ENCODE results near the gene ARHGAP8.
"Not testable (repeated sequence)": the region's sequence is repeated elsewhere in the genome, so short reads cannot be mapped to it uniquely, and the experiment has no call there.

ARHGAP8 gene

GRCh38 chr22:44731357-44731970, 20.9 kb upstream of the ARHGAP8 start:
- H3K4me3 Mint-ChIP-seq, result no peak overlapping the region
- H3K36me3 Mint-ChIP-seq (ENCODE audit: low read depth), result peaks cover 7% of the 10 kb centered on the region
- H3K27ac Mint-ChIP-seq, result no peak overlapping the region
- peaks cover 10% of the 10 kb centered on the region for H3K4me1 Mint-ChIP-seq (ENCODE audit: low read depth)
- no peaks in the 10 kb centered on the region for H3K27me3 Mint-ChIP-seq
- H3K9me3 Mint-ChIP-seq, result peaks cover 4% of the 10 kb centered on the region

DNA sequence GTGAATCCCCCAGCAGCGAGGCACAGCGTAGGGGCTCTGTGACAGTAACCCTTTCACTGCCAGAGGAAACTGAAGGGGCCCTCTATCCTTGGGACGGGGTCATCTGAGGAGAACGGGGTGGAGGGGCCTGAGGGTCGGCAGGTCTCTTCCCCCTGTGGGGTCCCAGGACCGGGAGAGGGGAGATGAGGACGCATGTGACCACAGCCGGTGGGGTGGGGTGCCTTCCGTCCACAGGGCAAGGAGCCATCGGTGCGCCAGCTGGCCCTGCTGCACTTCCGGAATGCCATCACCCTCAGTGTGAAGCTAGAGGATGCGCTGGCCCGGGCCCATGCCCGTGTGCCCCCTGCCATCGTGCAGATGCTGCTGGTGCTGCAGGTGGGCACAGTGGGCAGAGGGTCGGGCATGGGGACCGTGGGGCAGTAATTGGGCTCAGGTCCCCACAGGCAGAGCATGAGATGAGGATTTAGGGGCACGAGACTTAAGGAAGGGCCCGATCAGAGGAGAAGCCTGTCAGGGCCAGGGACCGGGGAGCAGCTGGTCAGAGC, 20.3 kb upstream of the ARHGAP8 start:
- Mint-ChIP-seq H3K4me1 (ENCODE audit: low read depth) (peaks cover 10% of the 10 kb centered on the region), H3K9me3 (peaks cover 4% of the 10 kb centered on the region), H3K36me3 (ENCODE audit: low read depth) (peaks cover 7% of the 10 kb centered on the region), H3K4me3 (no peak overlapping the region), H3K27me3 (no peaks in the 10 kb centered on the region), H3K27ac (no peak overlapping the region)

DNA sequence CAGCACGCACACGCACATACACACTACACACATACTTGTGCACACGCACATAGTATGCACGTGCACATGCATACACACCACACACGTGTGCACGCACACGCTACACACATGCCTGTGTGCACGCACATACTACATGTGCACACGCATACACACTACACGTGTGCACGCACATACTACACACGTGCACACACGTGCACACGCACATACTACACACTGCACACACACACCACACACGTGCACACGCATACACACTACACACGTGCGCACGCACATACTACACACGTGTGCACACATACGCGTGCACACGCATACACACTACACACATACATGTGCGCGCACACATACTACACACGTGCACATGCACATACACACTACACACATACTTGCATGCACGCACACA, 19.7 kb upstream of the ARHGAP8 start:
- H3K4me3 Mint-ChIP-seq, result no peak overlapping the region
- no peaks in the 10 kb centered on the region for H3K27me3 Mint-ChIP-seq
- H3K4me1 Mint-ChIP-seq (ENCODE audit: low read depth), result peaks cover 10% of the 10 kb centered on the region
- no peak overlapping the region for H3K27ac Mint-ChIP-seq
- peaks cover 7% of the 10 kb centered on the region for H3K36me3 Mint-ChIP-seq (ENCODE audit: low read depth)
- peaks cover 4% of the 10 kb centered on the region for H3K9me3 Mint-ChIP-seq

GRCh38 chr22:44733426-44734106, 18.8 kb upstream of the ARHGAP8 start:
- H3K4me3 Mint-ChIP-seq, result no peak overlapping the region
- peaks cover 4% of the 10 kb centered on the region for H3K9me3 Mint-ChIP-seq
- no peak overlapping the region for H3K27ac Mint-ChIP-seq
- peaks cover 6% of the 10 kb centered on the region for H3K4me1 Mint-ChIP-seq (ENCODE audit: low read depth)
- peaks cover 7% of the 10 kb centered on the region for H3K36me3 Mint-ChIP-seq (ENCODE audit: low read depth)
- H3K27me3 Mint-ChIP-seq, result no peaks in the 10 kb centered on the region

GRCh38 chr22:44734278-44734677, 18.1 kb upstream of the ARHGAP8 start:
- peaks cover 4% of the 10 kb centered on the region for H3K9me3 Mint-ChIP-seq
- peaks cover 3% of the 10 kb centered on the region for H3K4me1 Mint-ChIP-seq (ENCODE audit: low read depth)

DNA sequence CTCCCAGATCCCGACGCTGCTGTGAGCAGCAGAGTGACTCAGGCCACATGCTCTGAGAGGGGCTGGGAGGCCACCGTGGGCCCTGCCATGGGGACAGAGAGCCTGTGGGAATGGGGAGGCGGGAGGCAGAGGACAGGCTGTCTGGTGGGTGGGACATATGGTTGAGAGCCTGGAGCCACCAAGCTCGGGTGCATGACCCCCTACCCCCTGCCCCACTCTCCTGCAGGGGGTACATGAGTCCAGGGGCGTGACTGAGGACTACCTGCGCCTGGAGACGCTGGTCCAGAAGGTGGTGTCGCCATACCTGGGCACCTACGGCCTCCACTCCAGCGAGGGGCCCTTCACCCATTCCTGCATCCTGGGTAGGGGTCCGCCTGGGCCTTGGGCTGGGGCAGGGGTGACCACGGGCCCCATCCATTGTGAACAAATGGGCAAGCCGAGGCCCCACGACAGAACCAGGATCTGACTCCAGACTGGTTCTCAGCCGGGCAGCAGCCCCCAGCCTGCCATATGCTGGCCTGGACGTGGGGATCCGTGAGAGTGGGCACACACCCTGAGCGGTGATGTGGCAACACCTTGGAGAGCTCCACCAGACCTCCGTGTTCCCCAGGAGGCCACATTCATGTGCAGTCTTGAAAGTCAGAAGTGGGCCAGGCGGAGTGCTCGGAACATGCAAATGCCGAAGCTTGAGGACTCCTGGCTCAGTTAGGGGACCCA, 17.4 kb upstream of the ARHGAP8 start:
- peaks cover 7% of the 10 kb centered on the region for H3K36me3 Mint-ChIP-seq (ENCODE audit: low read depth)
- H3K27ac Mint-ChIP-seq, result no peak overlapping the region
- peaks cover 4% of the 10 kb centered on the region for H3K9me3 Mint-ChIP-seq
- H3K27me3 Mint-ChIP-seq, result no peaks in the 10 kb centered on the region
- H3K4me1 Mint-ChIP-seq (ENCODE audit: low read depth), result no peaks in the 10 kb centered on the region
- H3K4me3 Mint-ChIP-seq, result no peak overlapping the region

More at GRCh38 chr22:44734278-44734677, 18.1 kb upstream of the ARHGAP8 start:
- Mint-ChIP-seq H3K4me3 (no peak overlapping the region), H3K27me3 (no peaks in the 10 kb centered on the region), H3K36me3 (ENCODE audit: low read depth) (peaks cover 7% of the 10 kb centered on the region), H3K27ac (no peak overlapping the region)

DNA sequence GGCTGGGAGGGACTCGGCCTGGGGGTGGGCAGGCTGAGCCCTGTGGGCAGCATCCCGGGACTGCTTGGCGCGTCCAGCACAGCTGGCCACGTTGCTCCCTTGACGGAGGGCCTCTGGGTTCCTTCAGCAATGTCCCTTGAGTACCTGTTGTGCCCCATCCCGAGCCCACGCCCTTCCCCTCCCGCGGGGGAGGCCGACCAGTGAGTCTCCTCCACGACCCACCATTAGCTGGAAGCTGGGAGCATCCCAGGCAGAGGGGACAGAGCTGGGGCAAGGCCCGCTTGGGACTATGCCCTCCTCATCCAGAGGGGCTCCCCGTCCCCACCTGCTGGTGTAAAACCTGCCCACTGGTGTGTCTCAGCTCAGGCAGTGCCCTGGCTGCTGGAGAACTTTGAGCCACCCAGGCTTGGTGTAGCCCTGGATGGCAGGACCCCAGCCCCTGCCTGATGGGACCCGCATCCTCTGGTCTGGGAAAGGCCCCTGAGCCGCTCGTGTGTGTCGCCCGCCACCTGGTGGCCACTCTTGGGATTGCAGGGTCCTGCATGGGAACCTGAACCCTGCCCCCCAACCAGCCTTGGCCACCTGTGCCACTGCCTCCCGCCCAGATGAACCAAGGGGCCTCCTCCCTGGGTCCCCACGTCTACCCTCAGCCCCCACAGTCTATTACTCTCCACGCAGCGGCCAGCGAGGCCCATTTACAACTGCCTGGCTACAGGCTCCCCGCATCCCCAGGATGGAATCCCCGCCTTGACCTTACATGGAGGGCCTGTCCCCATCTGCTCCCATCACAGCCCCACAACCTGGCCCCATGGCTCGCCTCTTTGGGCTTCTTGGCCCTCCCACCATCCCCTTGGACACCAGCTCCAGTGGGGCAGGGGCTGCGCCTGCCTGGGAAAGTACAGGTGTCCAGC, 16.6 kb upstream of the ARHGAP8 start:
- H3K4me1 Mint-ChIP-seq (ENCODE audit: low read depth), result no peaks in the 10 kb centered on the region
- H3K9me3 Mint-ChIP-seq, result peaks cover 4% of the 10 kb centered on the region
- H3K4me3 Mint-ChIP-seq, result no peak overlapping the region
- H3K36me3 Mint-ChIP-seq (ENCODE audit: low read depth), result peaks cover 5% of the 10 kb centered on the region
- no peak overlapping the region for H3K27ac Mint-ChIP-seq
- H3K27me3 Mint-ChIP-seq, result no peaks in the 10 kb centered on the region

- H3K36me3 Mint-ChIP-seq (ENCODE audit: low read depth), result no peaks in the 10 kb centered on the region
- H3K4me3 Mint-ChIP-seq, result no peak overlapping the region
- no peak overlapping the region for H3K27ac Mint-ChIP-seq
- H3K4me1 Mint-ChIP-seq (ENCODE audit: low read depth), result no peaks in the 10 kb centered on the region
- H3K9me3 Mint-ChIP-seq, result peaks cover 4% of the 10 kb centered on the region
- no peaks in the 10 kb centered on the region for H3K27me3 Mint-ChIP-seq
Observed at GRCh38 chr22:44736581-44737405, 15.6 kb upstream of the ARHGAP8 start.

DNA sequence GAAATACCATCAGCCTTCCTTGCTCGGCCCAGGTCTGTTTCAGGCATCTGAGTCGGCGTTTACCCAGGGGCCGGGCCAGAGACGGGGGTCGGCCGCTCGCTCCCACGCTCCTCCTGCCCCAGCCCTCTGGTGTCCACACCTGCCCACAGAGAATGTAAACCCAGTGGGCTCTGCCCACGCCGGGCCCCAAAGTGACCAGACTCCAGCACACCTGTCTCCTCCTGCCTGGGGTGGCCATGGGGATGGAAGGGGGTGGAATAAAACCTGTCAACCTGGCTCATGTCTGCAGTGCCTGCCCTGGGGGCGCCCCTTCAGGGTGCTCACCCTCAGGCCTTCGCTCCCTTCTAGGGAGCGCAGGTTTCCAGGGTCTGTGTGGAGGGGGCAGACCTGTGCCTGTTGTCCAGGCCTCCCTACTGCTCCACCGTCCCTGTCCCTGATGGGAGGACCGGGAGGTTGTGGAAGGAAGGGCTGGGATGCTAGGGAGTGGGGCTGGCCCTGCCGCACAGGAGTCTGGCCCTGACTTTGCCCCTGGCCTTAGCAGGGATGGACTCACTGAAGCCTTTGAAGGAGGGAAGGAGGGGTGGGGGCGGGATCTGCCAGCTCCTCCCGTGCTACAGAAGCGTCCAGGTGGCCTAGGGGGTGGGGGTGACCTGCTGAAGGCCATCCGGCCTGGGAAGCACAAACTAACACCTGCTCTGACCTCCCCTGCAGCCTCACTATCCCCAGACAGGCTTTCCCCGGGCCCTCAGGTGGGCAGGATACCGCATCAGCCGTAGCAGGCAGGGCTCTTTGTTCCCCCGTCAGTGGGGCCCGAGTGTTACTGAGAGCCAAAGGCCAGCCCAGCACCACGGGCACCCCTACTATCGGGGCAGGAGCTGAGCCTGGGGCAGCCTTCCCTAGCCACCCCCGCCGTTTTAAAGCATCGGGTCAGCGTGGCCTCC, 14.7 kb upstream of the ARHGAP8 start:
- Mint-ChIP-seq H3K27me3 (no peaks in the 10 kb centered on the region), H3K27ac (no peak overlapping the region), H3K4me3 (no peak overlapping the region), H3K9me3 (peaks cover 2% of the 10 kb centered on the region), H3K4me1 (ENCODE audit: low read depth) (no peaks in the 10 kb centered on the region), H3K36me3 (ENCODE audit: low read depth) (no peaks in the 10 kb centered on the region)

- Mint-ChIP-seq H3K4me1 (ENCODE audit: low read depth) (no peaks in the 10 kb centered on the region), H3K36me3 (ENCODE audit: low read depth) (no peaks in the 10 kb centered on the region), H3K27me3 (no peaks in the 10 kb centered on the region), H3K27ac (no peak overlapping the region), H3K4me3 (no peak overlapping the region), H3K9me3 (no peaks in the 10 kb centered on the region)
Observed at GRCh38 chr22:44738347-44738715, 14.0 kb upstream of the ARHGAP8 start.

GRCh38 chr22:44739024-44739423, 13.4 kb upstream of the ARHGAP8 start:
- Mint-ChIP-seq H3K4me1 (ENCODE audit: low read depth) (no peaks in the 10 kb centered on the region), H3K27ac (no peak overlapping the region)

DNA sequence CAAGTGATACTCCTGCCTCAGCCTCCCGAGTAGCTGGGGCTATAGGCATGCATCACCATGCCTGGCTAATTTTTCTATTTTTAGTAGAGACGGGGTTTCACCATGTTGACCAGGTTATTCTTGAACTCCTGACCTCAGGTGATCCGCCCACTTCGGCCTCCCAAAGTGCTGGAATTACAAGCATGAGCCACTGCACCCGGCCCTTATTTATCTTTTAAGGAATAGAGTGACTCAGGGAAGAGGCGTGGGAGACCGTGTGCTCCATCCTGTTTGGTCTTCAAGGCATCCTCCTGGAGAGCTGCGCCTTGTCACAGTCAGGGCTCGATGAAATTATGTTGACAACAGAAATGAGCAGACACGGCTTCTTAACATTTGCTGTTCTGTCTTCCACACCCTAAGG, 12.7 kb upstream of the ARHGAP8 start:
- H3K36me3 Mint-ChIP-seq (ENCODE audit: low read depth); H3K4me1 Mint-ChIP-seq (ENCODE audit: low read depth); H3K27me3 Mint-ChIP-seq; H3K27ac Mint-ChIP-seq; H3K9me3 Mint-ChIP-seq; H3K4me3 Mint-ChIP-seq: not testable (repeated sequence)

More at GRCh38 chr22:44739024-44739423, 13.4 kb upstream of the ARHGAP8 start:
- Mint-ChIP-seq H3K27me3 (no peaks in the 10 kb centered on the region), H3K9me3 (no peaks in the 10 kb centered on the region), H3K36me3 (ENCODE audit: low read depth) (no peaks in the 10 kb centered on the region), H3K4me3 (no peak overlapping the region)

- Mint-ChIP-seq H3K4me3 (no peak overlapping the region), H3K27me3 (no peaks in the 10 kb centered on the region), H3K4me1 (ENCODE audit: low read depth) (no peaks in the 10 kb centered on the region), H3K36me3 (ENCODE audit: low read depth) (no peaks in the 10 kb centered on the region), H3K9me3 (no peaks in the 10 kb centered on the region), H3K27ac (no peak overlapping the region)
Observed at GRCh38 chr22:44740307-44740706, 12.1 kb upstream of the ARHGAP8 start.
